ENCODE measurements around the gene TMEM175.

The TMEM175 gene

GRCh38 chr4:982814-983213, 50.6 kb downstream of the TMEM175 start:
- H3K9me3 ChIP-seq (ENCODE audit: control insufficient read depth, low read length), result no peaks in the 10 kb centered on the region
- no peak for DNase-seq
- no peak overlapping the region for H3K4me3 ChIP-seq (ENCODE audit: insufficient read depth, low read depth, low read length, poor library complexity, severe bottlenecking)
- H3K36me3 ChIP-seq (ENCODE audit: control insufficient read depth, insufficient read depth, low read length), result no peaks in the 10 kb centered on the region
- no peak overlapping the region for H3K27ac ChIP-seq (ENCODE audit: insufficient read depth, low read length, poor library complexity, severe bottlenecking)
- peaks cover 14% of the 10 kb centered on the region for H3K4me1 ChIP-seq (ENCODE audit: control insufficient read depth, insufficient read depth, low read length, poor library complexity, severe bottlenecking)
- H3K27me3 ChIP-seq (replicated peaks; ENCODE audit: control insufficient read depth, insufficient read depth, low read length, poor library complexity, severe bottlenecking), result no peaks in the 10 kb centered on the region

GRCh38 chr4:984336-985054, 52.2 kb downstream of the TMEM175 start:
- DNase-seq, result no peak
- no peaks in the 10 kb centered on the region for H3K27me3 ChIP-seq (replicated peaks; ENCODE audit: control insufficient read depth, insufficient read depth, low read length, poor library complexity, severe bottlenecking)
- no peak overlapping the region for H3K27ac ChIP-seq (ENCODE audit: insufficient read depth, low read length, poor library complexity, severe bottlenecking)
- peaks cover 15% of the 10 kb centered on the region for H3K4me1 ChIP-seq (ENCODE audit: control insufficient read depth, insufficient read depth, low read length, poor library complexity, severe bottlenecking)
- no peaks in the 10 kb centered on the region for H3K9me3 ChIP-seq (ENCODE audit: control insufficient read depth, low read length)
- peak overlapping the region; percentile 55 for H3K4me3 ChIP-seq (ENCODE audit: insufficient read depth, low read depth, low read length, poor library complexity, severe bottlenecking)
- H3K36me3 ChIP-seq (ENCODE audit: control insufficient read depth, insufficient read depth, low read length), result no peaks in the 10 kb centered on the region

- peaks cover 7% of the 10 kb centered on the region for H3K36me3 ChIP-seq (ENCODE audit: control insufficient read depth, insufficient read depth, low read length)
- peak; percentile 28 to 56 (median 49) for DNase-seq
- no peaks in the 10 kb centered on the region for H3K27me3 ChIP-seq (replicated peaks; ENCODE audit: control insufficient read depth, insufficient read depth, low read length, poor library complexity, severe bottlenecking)
- H3K4me3 ChIP-seq (ENCODE audit: insufficient read depth, low read depth, low read length, poor library complexity, severe bottlenecking), result peak overlapping the region; percentile 55
- no peak overlapping the region for H3K27ac ChIP-seq (ENCODE audit: insufficient read depth, low read length, poor library complexity, severe bottlenecking)
- peaks cover 15% of the 10 kb centered on the region for H3K4me1 ChIP-seq (ENCODE audit: control insufficient read depth, insufficient read depth, low read length, poor library complexity, severe bottlenecking)
- no peaks in the 10 kb centered on the region for H3K9me3 ChIP-seq (ENCODE audit: control insufficient read depth, low read length)
These were observed 53.0 kb downstream of the TMEM175 start for GRCh38 chr4:985123-985830.

GRCh38 chr4:986428-986878, 54.2 kb downstream of the TMEM175 start:
- H3K27ac ChIP-seq (ENCODE audit: insufficient read depth, low read length, poor library complexity, severe bottlenecking), result peak overlapping the region; percentile 65
- H3K9me3 ChIP-seq (ENCODE audit: control insufficient read depth, low read length), result no peaks in the 10 kb centered on the region
- peak overlapping the region; percentile 61 for H3K4me3 ChIP-seq (ENCODE audit: insufficient read depth, low read depth, low read length, poor library complexity, severe bottlenecking)
- no peaks in the 10 kb centered on the region for H3K27me3 ChIP-seq (replicated peaks; ENCODE audit: control insufficient read depth, insufficient read depth, low read length, poor library complexity, severe bottlenecking)
- DNase-seq, result no peak
- H3K36me3 ChIP-seq (ENCODE audit: control insufficient read depth, insufficient read depth, low read length), result peaks cover 12% of the 10 kb centered on the region
- peaks cover 15% of the 10 kb centered on the region for H3K4me1 ChIP-seq (ENCODE audit: control insufficient read depth, insufficient read depth, low read length, poor library complexity, severe bottlenecking)

- Histone ChIP-seq H3K27me3 (replicated peaks; ENCODE audit: control insufficient read depth, insufficient read depth, low read length, poor library complexity, severe bottlenecking) (no peaks in the 10 kb centered on the region), H3K4me3 (ENCODE audit: insufficient read depth, low read depth, low read length, poor library complexity, severe bottlenecking) (peak within 1 kb of the TSS; percentile 61), H3K4me1 (ENCODE audit: control insufficient read depth, insufficient read depth, low read length, poor library complexity, severe bottlenecking) (peaks cover 15% of the 10 kb centered on the region), H3K36me3 (ENCODE audit: control insufficient read depth, insufficient read depth, low read length) (peaks cover 12% of the 10 kb centered on the region), H3K9me3 (ENCODE audit: control insufficient read depth, low read length) (no peaks in the 10 kb centered on the region), H3K27ac (ENCODE audit: insufficient read depth, low read length, poor library complexity, severe bottlenecking) (peak within 1 kb of the TSS; percentile 65)
- DNase-seq, result peak; percentile 72 to 81 (median 78)
These were observed 54.8 kb downstream of the TMEM175 start, which contains the start of gene IDUA for GRCh38 chr4:986879-987623. IDUA (plus strand) TSS chr4:987044; CDS start chr4:987085, 41 bp downstream.

GRCh38 chr4:987624-988513, 55.6 kb downstream of the TMEM175 start:
- Histone ChIP-seq H3K4me3 (ENCODE audit: insufficient read depth, low read depth, low read length, poor library complexity, severe bottlenecking) (peak overlapping the region; percentile 61), H3K27me3 (replicated peaks; ENCODE audit: control insufficient read depth, insufficient read depth, low read length, poor library complexity, severe bottlenecking) (no peaks in the 10 kb centered on the region), H3K9me3 (ENCODE audit: control insufficient read depth, low read length) (no peaks in the 10 kb centered on the region), H3K27ac (ENCODE audit: insufficient read depth, low read length, poor library complexity, severe bottlenecking) (no peak overlapping the region), H3K36me3 (ENCODE audit: control insufficient read depth, insufficient read depth, low read length) (peaks cover 12% of the 10 kb centered on the region), H3K4me1 (ENCODE audit: control insufficient read depth, insufficient read depth, low read length, poor library complexity, severe bottlenecking) (peaks cover 15% of the 10 kb centered on the region)
- DNase-seq, result no peak

- Histone ChIP-seq H3K4me1 (ENCODE audit: control insufficient read depth, insufficient read depth, low read length, poor library complexity, severe bottlenecking) (peaks cover 15% of the 10 kb centered on the region), H3K4me3 (ENCODE audit: insufficient read depth, low read depth, low read length, poor library complexity, severe bottlenecking) (no peak overlapping the region), H3K36me3 (ENCODE audit: control insufficient read depth, insufficient read depth, low read length) (peaks cover 12% of the 10 kb centered on the region), H3K27me3 (replicated peaks; ENCODE audit: control insufficient read depth, insufficient read depth, low read length, poor library complexity, severe bottlenecking) (no peaks in the 10 kb centered on the region), H3K27ac (ENCODE audit: insufficient read depth, low read length, poor library complexity, severe bottlenecking) (no peak overlapping the region), H3K9me3 (ENCODE audit: control insufficient read depth, low read length) (no peaks in the 10 kb centered on the region)
- DNase-seq, result no peak
These were observed 56.8 kb downstream of the TMEM175 start for GRCh38 chr4:988726-989721.

- Histone ChIP-seq H3K27ac (ENCODE audit: insufficient read depth, low read length, poor library complexity, severe bottlenecking) (no peak overlapping the region), H3K4me3 (ENCODE audit: insufficient read depth, low read depth, low read length, poor library complexity, severe bottlenecking) (no peak overlapping the region), H3K27me3 (replicated peaks; ENCODE audit: control insufficient read depth, insufficient read depth, low read length, poor library complexity, severe bottlenecking) (no peaks in the 10 kb centered on the region), H3K36me3 (ENCODE audit: control insufficient read depth, insufficient read depth, low read length) (peaks cover 12% of the 10 kb centered on the region), H3K9me3 (ENCODE audit: control insufficient read depth, low read length) (no peaks in the 10 kb centered on the region), H3K4me1 (ENCODE audit: control insufficient read depth, insufficient read depth, low read length, poor library complexity, severe bottlenecking) (peaks cover 15% of the 10 kb centered on the region)
- no peak for DNase-seq
These were observed 57.6 kb downstream of the TMEM175 start for GRCh38 chr4:989722-990471.
